Measurements from ENCODE around the gene CDKN2AIPNL.

DNA sequence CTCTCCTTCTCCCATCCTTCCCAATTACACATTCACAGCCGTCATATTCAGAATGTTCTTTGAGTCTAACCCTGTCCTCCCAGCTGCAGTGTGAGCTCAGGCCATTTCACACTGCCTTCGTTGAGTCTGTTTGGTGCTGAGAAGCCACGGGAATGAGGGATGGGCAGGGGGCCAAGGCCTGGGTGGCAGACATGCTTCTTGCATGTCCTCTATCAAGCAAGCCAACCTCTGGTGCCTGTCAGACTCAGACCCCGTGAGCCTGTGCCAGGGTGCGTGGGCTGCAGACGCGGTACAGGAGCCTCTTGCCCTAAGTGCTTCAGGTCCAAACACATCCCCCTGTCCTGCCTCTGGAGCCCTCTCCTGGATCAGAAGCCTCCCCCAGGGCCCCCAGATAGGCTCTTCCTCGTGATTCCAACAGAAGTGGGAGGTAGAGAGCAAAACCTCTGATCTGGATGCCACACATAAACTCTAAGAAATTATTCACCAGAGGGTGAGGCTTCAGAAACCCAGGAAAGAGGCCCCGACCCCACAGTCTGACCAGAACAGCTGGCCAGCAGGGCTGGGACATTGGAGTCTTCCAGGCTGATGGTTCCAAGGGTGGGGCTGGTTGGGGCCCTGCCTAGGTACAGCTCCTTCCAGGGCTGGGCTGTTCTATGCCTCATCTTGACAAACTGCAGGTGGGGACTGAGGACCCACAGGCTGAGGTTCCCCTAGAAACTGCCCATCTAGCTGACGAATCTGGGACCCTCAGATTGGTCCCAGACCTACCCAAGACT lies 46.7 kb upstream of the CDKN2AIPNL start:
- TF ChIP-seq, protein P1, sequence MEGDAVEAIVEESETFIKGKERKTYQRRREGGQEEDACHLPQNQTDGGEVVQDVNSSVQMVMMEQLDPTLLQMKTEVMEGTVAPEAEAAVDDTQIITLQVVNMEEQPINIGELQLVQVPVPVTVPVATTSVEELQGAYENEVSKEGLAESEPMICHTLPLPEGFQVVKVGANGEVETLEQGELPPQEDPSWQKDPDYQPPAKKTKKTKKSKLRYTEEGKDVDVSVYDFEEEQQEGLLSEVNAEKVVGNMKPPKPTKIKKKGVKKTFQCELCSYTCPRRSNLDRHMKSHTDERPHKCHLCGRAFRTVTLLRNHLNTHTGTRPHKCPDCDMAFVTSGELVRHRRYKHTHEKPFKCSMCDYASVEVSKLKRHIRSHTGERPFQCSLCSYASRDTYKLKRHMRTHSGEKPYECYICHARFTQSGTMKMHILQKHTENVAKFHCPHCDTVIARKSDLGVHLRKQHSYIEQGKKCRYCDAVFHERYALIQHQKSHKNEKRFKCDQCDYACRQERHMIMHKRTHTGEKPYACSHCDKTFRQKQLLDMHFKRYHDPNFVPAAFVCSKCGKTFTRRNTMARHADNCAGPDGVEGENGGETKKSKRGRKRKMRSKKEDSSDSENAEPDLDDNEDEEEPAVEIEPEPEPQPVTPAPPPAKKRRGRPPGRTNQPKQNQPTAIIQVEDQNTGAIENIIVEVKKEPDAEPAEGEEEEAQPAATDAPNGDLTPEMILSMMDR (IDR thresholded peaks at IDR 0.05) = no peak
- no peak for TF ChIP-seq POLR2A (IDR thresholded peaks at IDR 0.05)
